Endothelial cell of umbilical vein (primary cell): ENCODE measurements around the gene POU6F2. TPM values are rescaled to one million over a fixed set of nuclear protein-coding genes. Genes with fewer than 3 reads are reported as not detected.

Experiments used
- BruUV-seq: library from RNA; stranded (reverse); fragments of 400-500 nt; replicated peaks from 2 replicates; lab custom pipeline; 2021; lab: Mats Ljungman, UMichigan
- CTCF ChIA-PET: fragments of 300-600, 350-600 bp; sonication (Branson Sonifier 250); formaldehyde crosslinking; loops from one replicate; lab custom pipeline; 2021; ENCODE audit warnings: antibody characterized with exemption, inconsistent platforms; lab: Charles Lee
- POLR2A ChIA-PET: fragments of 300-600, 350-600 bp; sonication (Branson Sonifier 250); formaldehyde crosslinking; loops from one replicate; lab custom pipeline; 2021; ENCODE audit warnings: antibody characterized with exemption, inconsistent platforms; lab: Charles Lee
- DNase-seq: peaks from one replicate; pipeline ENCODE4 v3.0.0-alpha.2; 2011; ENCODE audit warnings: low read depth, low spot score
- FAIRE-seq: peaks from 2 replicates; lab custom pipeline; 2011; peaks lifted over from hg19 to GRCh38; lab: Jason Lieb, UNC
- H2AFZ ChIP-seq: 2 replicates; pipeline ENCODE4 v1.6.0; 2012; ENCODE audit warnings: low read depth, low read length, control low read depth, inconsistent platforms
- H3K27ac ChIP-seq: 2 replicates; pipeline ENCODE4 v1.5.1; 2011; ENCODE audit warnings: low read depth, mild to moderate bottlenecking, control low read depth, low read length, moderate library complexity; ENCODE audit not compliant: insufficient read depth
- H3K27me3 ChIP-seq, 2 experiments: 2 replicates each; pipeline versions ENCODE4 v1.6.0 to v1.6.1; 2011; ENCODE audit warnings: low read length in 2 of 2, mixed read lengths in 1 of 2; ENCODE audit not compliant: control insufficient read depth in 2 of 2, insufficient read depth in 2 of 2
- H3K36me3 ChIP-seq, 2 experiments: 2 replicates in 1 of 2; 3 replicates in 1 of 2; pipeline ENCODE4 v1.5.1; 2011; ENCODE audit warnings: low read length in 2 of 2, mild to moderate bottlenecking in 1 of 2, moderate library complexity in 1 of 2; ENCODE audit not compliant: control insufficient read depth in 2 of 2, insufficient read depth in 2 of 2; ENCODE audit errors: extremely low read depth in 1 of 2
- H3K4me1 ChIP-seq: 3 replicates; pipeline ENCODE4 v1.5.1; 2011; ENCODE audit warnings: mild to moderate bottlenecking, low read length; ENCODE audit not compliant: control insufficient read depth, insufficient read depth; ENCODE audit errors: extremely low read depth
- H3K4me2 ChIP-seq: 2 replicates; pipeline ENCODE4 v1.6.1; 2011; ENCODE audit warnings: low read length, control low read depth, mixed read lengths; ENCODE audit not compliant: insufficient read depth
- H3K4me3 ChIP-seq, 3 experiments: fragments of 200-600 bp in 1 of 3; sonication (generic), shearing (Covaris generic) in 1 of 3; replicated peaks in 1 of 3; 2 replicates each; pipeline ENCODE4 v1.5.1; 2011 to 2016; ENCODE audit warnings: control low read depth in 3 of 3, low read length in 3 of 3, mild to moderate bottlenecking in 2 of 3, inconsistent platforms in 1 of 3, low read depth in 1 of 3, moderate library complexity in 1 of 3; ENCODE audit not compliant: insufficient read depth in 1 of 3
- H3K79me2 ChIP-seq: 2 replicates; pipeline ENCODE4 v1.6.0; 2012; ENCODE audit warnings: low read length, inconsistent platforms; ENCODE audit not compliant: control insufficient read depth, insufficient read depth
- H3K9ac ChIP-seq: replicated peaks from 2 replicates; pipeline ENCODE3; 2011; ENCODE audit warnings: low read length, control low read depth; ENCODE audit not compliant: insufficient read depth; ENCODE audit errors: extremely low read depth
- H3K9me1 ChIP-seq: replicated peaks from 3 replicates; pipeline ENCODE4 v1.6.0; 2011; ENCODE audit warnings: mild to moderate bottlenecking, low read length; ENCODE audit not compliant: control insufficient read depth, insufficient read depth; ENCODE audit errors: extremely low read depth
- H3K9me3 ChIP-seq: replicated peaks from 2 replicates; pipeline ENCODE4 v1.5.1; 2012; ENCODE audit warnings: low read length, inconsistent platforms; ENCODE audit not compliant: control insufficient read depth, insufficient read depth
- H4K20me1 ChIP-seq: replicated peaks from 2 replicates; pipeline ENCODE3; 2011; ENCODE audit warnings: mild to moderate bottlenecking, low read length; ENCODE audit not compliant: control insufficient read depth, insufficient read depth; ENCODE audit errors: extremely low read depth
- EZH2 ChIP-seq: IDR thresholded peaks from 2 replicates; pipeline ENCODE4 v1.6.1; 2012; ENCODE audit warnings: borderline replicate concordance, low read depth, mild to moderate bottlenecking, moderate library complexity, low read length, inconsistent platforms; ENCODE audit not compliant: severe bottlenecking
- GATA2 ChIP-seq: IDR thresholded peaks from 2 replicates; pipeline ENCODE4 v1.7.0; 2011; ENCODE audit warnings: low read depth, mild to moderate bottlenecking, moderate library complexity, mixed read lengths, low read length; ENCODE audit not compliant: insufficient read length, insufficient read depth
- JUN ChIP-seq: IDR thresholded peaks from 2 replicates; pipeline ENCODE4 v1.6.1; 2011; ENCODE audit warnings: borderline replicate concordance, low read depth; ENCODE audit not compliant: insufficient read length, insufficient read depth
- POLR2AphosphoS5 ChIP-seq: IDR thresholded peaks from 2 replicates; pipeline ENCODE4 v1.6.1; 2012; ENCODE audit warnings: low read depth, mild to moderate bottlenecking, control low read depth, low read length, moderate library complexity; ENCODE audit not compliant: insufficient read depth
- dilution Hi-C: fragments of 300-500 bp; cut with MboI; formaldehyde crosslinking; loops from one replicate; pipeline ENCODE4 v1.15.0; 2019; ENCODE audit warnings: low sequenced_read_pairs; ENCODE audit not compliant: extremely low pct_ligation_motif_present
- intact Hi-C: fragments of 100-400 bp; cut with micrococcal nuclease; formaldehyde crosslinking; loops from one replicate; pipeline ENCODE4 v1.10.0; 2022
- polyA plus RNA-seq, 4 experiments: library from polyadenylated mRNA; depleted of rRNA in 3 of 4; stranded (reverse) in 3 of 4; unstranded in 1 of 4; fragments of >200 nt; gene quantifications; 2 replicates each; pipeline versions ENCODE4 v1.2.1 to v1.2.3, GENCODE V29; 2011 to 2012; ENCODE audit warnings: missing spikeins in 1 of 4
- total RNA-seq: library from RNA; stranded (reverse); gene quantifications from 2 replicates; pipeline ENCODE4 v1.2.3, GENCODE V29; 2021

Gene POU6F2
- total and polyA plus RNA-seq, 2 donors (not counting 3 experiments of a cell fraction or from before 2014, with no cell fraction given): 0.29 TPM; not detected in 1

GRCh38 chr7:39086638-39087360 lies 109.1 kb downstream of the POU6F2 start:
- Histone ChIP-seq H3K9me3 (no peaks in the 10 kb centered on the region), H3K36me3 (no peaks in the 10 kb centered on the region), H3K9me1 (no peaks in the 10 kb centered on the region), H2AFZ (no peak overlapping the region), H3K27me3 (peaks cover 7 to 9% of the 10 kb centered on the region in 2 experiments), H3K27ac (no peak overlapping the region), H4K20me1 (no peaks in the 10 kb centered on the region), H3K9ac (no peak overlapping the region), H3K4me2 (no peak overlapping the region), H3K79me2 (no peaks in the 10 kb centered on the region), H3K4me3 (no peak overlapping the region), H3K4me1 (no peaks in the 10 kb centered on the region)
- dilution Hi-C loops: no loop called here
- BruUV-seq: no TSS peak
- no peak for FAIRE-seq
- intact Hi-C loops: no loop called here
- no peak for DNase-seq
- CTCF ChIA-PET: no interaction called here
- TF ChIP-seq GATA2: no peak
- TF ChIP-seq POLR2AphosphoS5: no peak
- POLR2A ChIA-PET: no interaction called here

- intact Hi-C loops: no loop called here
- no peaks in the 10 kb centered on the region for H3K36me3 ChIP-seq
- ChIA-PET CTCF (no interaction called here), POLR2A (no interaction called here)
- H3K4me3 ChIP-seq: no peak overlapping the region
- no peak for TF ChIP-seq POLR2AphosphoS5
- TF ChIP-seq EZH2: no peak
- no peak for TF ChIP-seq JUN
- no peaks in the 10 kb centered on the region for H4K20me1 ChIP-seq
- H3K27ac ChIP-seq: no peak overlapping the region
- FAIRE-seq (no peak), DNase-seq (no peak)
- H3K9me1 ChIP-seq: no peaks in the 10 kb centered on the region
- no peaks in the 10 kb centered on the region for H3K79me2 ChIP-seq
- H3K4me2 ChIP-seq: no peak overlapping the region
- H3K9me3 ChIP-seq: no peaks in the 10 kb centered on the region
- dilution Hi-C loops: no loop called here
- H3K4me1 ChIP-seq: no peaks in the 10 kb centered on the region
- BruUV-seq: no TSS peak
- H3K9ac ChIP-seq: no peak overlapping the region
- peaks cover 7 to 9% of the 10 kb centered on the region in 2 experiments for H3K27me3 ChIP-seq
- H2AFZ ChIP-seq: no peak overlapping the region
Measured at GRCh38 chr7:39088730-39089593, 111.3 kb downstream of the POU6F2 start.
